CD4-positive, alpha-beta T cell treated with Interferon gamma for 1 hour (primary cell): ENCODE data around the gene CBFA2T3.
"Not testable (repeated sequence)": the region's sequence is repeated elsewhere in the genome, so short reads cannot be mapped to it uniquely, and the experiment has no call there.

ENCODE experiments used
- DNase-seq: peaks from one replicate; pipeline ENCODE4 v3.0.0-alpha.2; 2020

Gene CBFA2T3

GRCh38 chr16:89011909-89012621, 35.1 kb upstream of the CBFA2T3 start:
- DNase-seq, result no peak

- no peak for DNase-seq
Measured at GRCh38 chr16:89010210-89010925, 33.4 kb upstream of the CBFA2T3 start.

- DNase-seq, result no peak
Measured at GRCh38 chr16:89009343-89010209, 32.6 kb upstream of the CBFA2T3 start.

GRCh38 chr16:89008796-89009195, 31.8 kb upstream of the CBFA2T3 start:
- DNase-seq, result not testable (repeated sequence)

- DNase-seq, result no peak
Measured at GRCh38 chr16:89007371-89008249, 30.6 kb upstream of the CBFA2T3 start.

- no peak for DNase-seq
Measured at GRCh38 chr16:89006036-89006752, 29.2 kb upstream of the CBFA2T3 start.

- DNase-seq, result no peak
Measured at GRCh38 chr16:89005201-89006035, 28.4 kb upstream of the CBFA2T3 start.

- DNase-seq, result no peak
Measured at GRCh38 chr16:89004209-89004831, 27.3 kb upstream of the CBFA2T3 start.

GRCh38 chr16:89003831-89004208, 26.8 kb upstream of the CBFA2T3 start:
- no peak for DNase-seq

GRCh38 chr16:89002851-89003830, 26.1 kb upstream of the CBFA2T3 start:
- DNase-seq, result no peak

GRCh38 chr16:89002081-89002480, 25.1 kb upstream of the CBFA2T3 start:
- DNase-seq, result not testable (repeated sequence)

- no peak for DNase-seq
Measured at GRCh38 chr16:89001117-89002027, 24.4 kb upstream of the CBFA2T3 start.

GRCh38 chr16:89000207-89000959, 23.4 kb upstream of the CBFA2T3 start:
- DNase-seq, result no peak

GRCh38 chr16:88999457-89000206, 22.6 kb upstream of the CBFA2T3 start:
- DNase-seq, result no peak

GRCh38 chr16:88995746-88996535, 18.9 kb upstream of the CBFA2T3 start:
- DNase-seq, result no peak

GRCh38 chr16:88995194-88995593, 18.2 kb upstream of the CBFA2T3 start:
- no peak for DNase-seq
